Inflammatory macrophage (primary cell): Measurements from ENCODE around the gene TYROBP.
A peak's percentile ranks its signal among the peaks of the same experiment; 100 is the strongest.

Experiments used
- DNase-seq, 2 donors: peaks; one replicate each; pipeline ENCODE4 v3.0.0-alpha.2; 2020 to 2022

The TYROBP gene

GRCh38 chr19:35870124-35870736 lies 37.9 kb downstream of the TYROBP start:
- DNase-seq, result peak in 1 of 2 donors; percentile 48

- peak; percentile 59 to 71 for DNase-seq
Measured at GRCh38 chr19:35869327-35870123, 38.6 kb downstream of the TYROBP start.

- no peak for DNase-seq
Measured at GRCh38 chr19:35868823-35869326, 39.2 kb downstream of the TYROBP start.

GRCh38 chr19:35868172-35868822 lies 39.8 kb downstream of the TYROBP start, which contains the start of gene APLP1:
TSS of gene APLP1 (plus strand) at chr19:35868574. CDS start at chr19:35868637, 63 bp downstream.
- peak; percentile 25 to 58 for DNase-seq

- DNase-seq, result no peak
Measured at GRCh38 chr19:35863018-35863417, 45.1 kb downstream of the TYROBP start.

- DNase-seq, result no peak
Measured at GRCh38 chr19:35862528-35862927, 45.6 kb downstream of the TYROBP start.

- DNase-seq, result no peak
Measured at GRCh38 chr19:35861640-35862160, 46.4 kb downstream of the TYROBP start.

- DNase-seq, result no peak
Measured at GRCh38 chr19:35860818-35861639, 47.1 kb downstream of the TYROBP start.

- DNase-seq, result no peak
Measured at GRCh38 chr19:35860436-35860817, 47.7 kb downstream of the TYROBP start.

- no peak for DNase-seq
Measured at GRCh38 chr19:35859414-35859813, 48.7 kb downstream of the TYROBP start.

- DNase-seq, result no peak
Measured at GRCh38 chr19:35858311-35858710, 49.8 kb downstream of the TYROBP start.

- no peak for DNase-seq
Measured at GRCh38 chr19:35856546-35857149, 51.4 kb downstream of the TYROBP start, which contains the start of gene KIRREL2. TSS of gene KIRREL2 (plus strand) at chr19:35856911. CDS start at chr19:35857120, 209 bp downstream.
